ENCODE measurements around the gene CEP68. TPM values are rescaled to one million over a fixed set of nuclear protein-coding genes. Genes with fewer than 3 reads are reported as not detected.

Gene CEP68, protein sequence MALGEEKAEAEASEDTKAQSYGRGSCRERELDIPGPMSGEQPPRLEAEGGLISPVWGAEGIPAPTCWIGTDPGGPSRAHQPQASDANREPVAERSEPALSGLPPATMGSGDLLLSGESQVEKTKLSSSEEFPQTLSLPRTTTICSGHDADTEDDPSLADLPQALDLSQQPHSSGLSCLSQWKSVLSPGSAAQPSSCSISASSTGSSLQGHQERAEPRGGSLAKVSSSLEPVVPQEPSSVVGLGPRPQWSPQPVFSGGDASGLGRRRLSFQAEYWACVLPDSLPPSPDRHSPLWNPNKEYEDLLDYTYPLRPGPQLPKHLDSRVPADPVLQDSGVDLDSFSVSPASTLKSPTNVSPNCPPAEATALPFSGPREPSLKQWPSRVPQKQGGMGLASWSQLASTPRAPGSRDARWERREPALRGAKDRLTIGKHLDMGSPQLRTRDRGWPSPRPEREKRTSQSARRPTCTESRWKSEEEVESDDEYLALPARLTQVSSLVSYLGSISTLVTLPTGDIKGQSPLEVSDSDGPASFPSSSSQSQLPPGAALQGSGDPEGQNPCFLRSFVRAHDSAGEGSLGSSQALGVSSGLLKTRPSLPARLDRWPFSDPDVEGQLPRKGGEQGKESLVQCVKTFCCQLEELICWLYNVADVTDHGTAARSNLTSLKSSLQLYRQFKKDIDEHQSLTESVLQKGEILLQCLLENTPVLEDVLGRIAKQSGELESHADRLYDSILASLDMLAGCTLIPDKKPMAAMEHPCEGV
- total RNA-seq (10 to 100 TPM; 14.0 to 26.8 (median 18.8) TPM), polyA plus RNA-seq (1 to 10 TPM; 6.5 to 7.6 TPM)
- long read RNA-seq, donor 1, full-length matches to known transcripts = 6 of 33 reads
- long read RNA-seq, donor 1, partial matches to known transcripts = 22 of 33 reads
- long read RNA-seq, donor 1, other reads (novel, unspliced or antisense) = 5 of 33 reads
- long read RNA-seq, donor 2, full-length matches to known transcripts = 27 of 113 reads
- long read RNA-seq, donor 2, partial matches to known transcripts = 40 of 113 reads
- long read RNA-seq, donor 2, other reads (novel, unspliced or antisense) = 46 of 113 reads
- long read RNA-seq, donor 3, full-length matches to known transcripts = 11 of 45 reads
- long read RNA-seq, donor 3, partial matches to known transcripts = 17 of 45 reads
- long read RNA-seq, donor 3, other reads (novel, unspliced or antisense) = 17 of 45 reads

DNA sequence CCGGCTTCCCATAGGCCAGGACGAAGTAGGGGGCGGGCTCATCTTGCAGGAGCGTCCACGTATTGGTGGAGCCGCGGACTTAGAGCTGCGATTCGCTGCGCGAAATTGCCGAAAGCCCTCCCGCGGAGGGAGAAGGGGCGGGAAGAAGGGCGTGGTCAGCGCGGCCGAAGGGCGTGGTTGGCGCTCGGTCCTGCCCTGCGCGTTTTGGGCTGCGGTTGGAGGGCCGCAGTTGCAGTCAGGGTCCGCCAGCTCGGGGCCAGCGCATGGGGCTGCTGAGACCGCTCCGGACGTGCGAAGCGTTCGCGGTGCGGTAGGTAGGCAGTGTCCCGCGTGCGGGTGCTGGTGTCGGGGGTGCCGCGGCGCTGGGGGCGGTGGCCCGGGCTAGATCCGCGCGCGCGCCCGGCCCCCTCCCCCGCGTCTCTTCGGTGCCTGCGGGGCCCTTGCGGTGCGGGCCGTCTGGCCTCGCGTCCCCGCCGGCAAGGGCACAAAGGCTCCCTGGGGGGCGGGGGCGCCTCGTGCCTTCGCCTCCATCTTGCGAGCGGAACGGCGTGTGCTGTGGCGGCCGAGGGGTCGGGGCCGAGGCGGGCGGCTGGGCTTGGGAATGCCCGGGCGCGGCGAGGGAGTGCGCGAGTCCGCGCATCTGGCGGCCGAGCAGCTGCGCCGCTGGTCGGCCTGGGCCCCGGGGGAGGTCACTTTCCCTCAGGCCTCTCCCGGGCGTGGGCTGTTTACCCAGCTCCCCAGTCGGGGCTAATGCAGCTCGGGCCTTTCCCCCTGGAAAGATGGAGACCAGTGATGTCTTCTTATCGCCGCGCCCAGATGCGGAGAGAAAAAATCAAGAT lies at the start of gene CEP68:
Gene CEP68 (plus strand): TSS at position 202 of the 839 bp plus-strand sequence. CDS start 13,029 bp downstream, outside the sequence.
- peak; percentile 98 to 99 (median 98) for ATAC-seq
- peak within 1 kb of the TSS; percentile 60 to 92 (median 86) for H3K4me3 ChIP-seq
- 0 to 1% (median 0%) methylated on average over 48 to 99 of the region's 99 CpGs for WGBS, 4 donors
- H3K27ac ChIP-seq = peak within 1 kb of the TSS; percentile 81 to 95 (median 90)
- H3K36me3 ChIP-seq = no peaks in the 10 kb centered on the region
- peaks cover 4 to 78% (median 47%) of the 10 kb centered on the region in 12 donors for H3K4me1 ChIP-seq
- intact Hi-C loops (cut with DNase I) = loop anchor here in 5 of 10 donors (1.0 to 5.0 kb wide), 5 partner anchors 74 to 171 kb away; partner anchors contain the start of genes RAB1A (in 3 of the 5) and ACTR2 (in 1 of the 5)
- H3K9me3 ChIP-seq = no peaks in the 10 kb centered on the region
- H3K27me3 ChIP-seq = no peaks in the 10 kb centered on the region
- peak; percentile 98 for DNase-seq
- TF ChIP-seq POLR2A (IDR thresholded peaks at IDR 0.05) = peak; percentile 39 to 96
- TF ChIP-seq, protein P1, sequence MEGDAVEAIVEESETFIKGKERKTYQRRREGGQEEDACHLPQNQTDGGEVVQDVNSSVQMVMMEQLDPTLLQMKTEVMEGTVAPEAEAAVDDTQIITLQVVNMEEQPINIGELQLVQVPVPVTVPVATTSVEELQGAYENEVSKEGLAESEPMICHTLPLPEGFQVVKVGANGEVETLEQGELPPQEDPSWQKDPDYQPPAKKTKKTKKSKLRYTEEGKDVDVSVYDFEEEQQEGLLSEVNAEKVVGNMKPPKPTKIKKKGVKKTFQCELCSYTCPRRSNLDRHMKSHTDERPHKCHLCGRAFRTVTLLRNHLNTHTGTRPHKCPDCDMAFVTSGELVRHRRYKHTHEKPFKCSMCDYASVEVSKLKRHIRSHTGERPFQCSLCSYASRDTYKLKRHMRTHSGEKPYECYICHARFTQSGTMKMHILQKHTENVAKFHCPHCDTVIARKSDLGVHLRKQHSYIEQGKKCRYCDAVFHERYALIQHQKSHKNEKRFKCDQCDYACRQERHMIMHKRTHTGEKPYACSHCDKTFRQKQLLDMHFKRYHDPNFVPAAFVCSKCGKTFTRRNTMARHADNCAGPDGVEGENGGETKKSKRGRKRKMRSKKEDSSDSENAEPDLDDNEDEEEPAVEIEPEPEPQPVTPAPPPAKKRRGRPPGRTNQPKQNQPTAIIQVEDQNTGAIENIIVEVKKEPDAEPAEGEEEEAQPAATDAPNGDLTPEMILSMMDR (IDR thresholded peaks at IDR 0.05) = no peak

DNA sequence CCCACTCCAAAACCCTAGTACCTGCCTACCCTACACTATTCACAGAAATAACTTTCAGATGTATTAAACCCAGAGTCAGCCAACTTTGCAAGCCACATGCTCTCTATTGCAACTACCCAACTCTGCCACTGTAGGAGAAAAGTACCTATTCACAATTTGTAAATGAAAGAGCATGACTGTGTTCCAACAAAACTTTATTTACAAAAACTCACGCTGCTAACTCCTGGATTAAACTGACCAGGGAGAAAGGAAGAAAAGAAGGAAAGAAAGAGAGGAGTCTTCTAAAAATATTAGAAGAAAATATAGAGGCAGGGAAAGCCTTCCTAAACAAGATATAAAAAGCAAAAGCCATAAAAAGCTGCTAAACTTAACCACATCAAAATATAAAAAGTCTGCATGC lies 42.4 kb upstream of the CEP68 start:
- Histone ChIP-seq H3K9me3 (no peaks in the 10 kb centered on the region), H3K4me3 (no peak overlapping the region), H3K4me1 (peaks cover 0 to 21% (median 0%) of the 10 kb centered on the region in 12 donors), H3K27ac (no peak overlapping the region), H3K36me3 (peaks cover 0 to 68% (median 33%) of the 10 kb centered on the region in 9 donors), H3K27me3 (no peaks in the 10 kb centered on the region)
- 80 to 96% (median 92%) methylated on average over 1 of the region's 1 CpG for WGBS, 4 donors
- ATAC-seq (no peak), DNase-seq (no peak)
- TF ChIP-seq, protein P1 (IDR thresholded peaks at IDR 0.05) = no peak
- intact Hi-C loops (cut with DNase I) = no loop called here

DNA sequence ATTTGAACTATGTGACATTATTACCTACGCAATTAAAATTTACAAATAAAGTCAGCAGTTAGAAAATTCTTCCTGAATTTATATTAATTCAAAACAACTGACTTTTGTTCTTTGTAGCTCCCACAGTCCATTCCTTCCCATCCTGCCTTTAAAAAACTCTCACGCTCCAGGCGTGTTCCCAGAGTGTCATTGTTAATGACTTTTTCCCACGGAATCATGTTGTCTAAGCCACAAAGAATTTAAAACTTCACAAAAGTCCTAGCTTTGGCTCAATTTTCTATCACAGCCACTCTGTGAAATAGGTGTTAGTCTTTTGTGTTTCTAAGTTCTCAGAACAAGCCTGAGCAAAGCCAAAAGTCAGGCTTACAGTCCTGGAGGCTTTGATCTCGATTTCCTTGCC lies 40.5 kb upstream of the CEP68 start:
- DNase-seq (no peak), ATAC-seq (no peak)
- intact Hi-C loops (cut with DNase I) = no loop called here
- TF ChIP-seq POLR2A (IDR thresholded peaks at IDR 0.05) = no peak
- TF ChIP-seq, protein P1 (IDR thresholded peaks at IDR 0.05) = no peak
- Histone ChIP-seq H3K4me3 (no peak overlapping the region), H3K27me3 (no peaks in the 10 kb centered on the region), H3K27ac (no peak overlapping the region), H3K9me3 (no peaks in the 10 kb centered on the region), H3K36me3 (peaks cover 0 to 82% (median 45%) of the 10 kb centered on the region in 9 donors), H3K4me1 (peaks cover 0 to 26% (median 0%) of the 10 kb centered on the region in 12 donors)
- WGBS, 4 donors = 80 to 87% (median 82%) methylated on average over 5 of the region's 5 CpGs

All from heart left ventricle (tissue), 16 donors.